ENCODE results near the gene IQCM. TPM values are rescaled to one million over a fixed set of nuclear protein-coding genes. Genes with fewer than 3 reads are reported as not detected.
"Not testable (repeated sequence)": the region's sequence is repeated elsewhere in the genome, so short reads cannot be mapped to it uniquely, and the experiment has no call there.

The IQCM gene
- total and polyA plus RNA-seq, 2 donors = not detected

GRCh38 chr4:149498246-149498645 is 317.4 kb downstream of the IQCM start:
- WGBS = 63% methylated on average over 3 of the region's 3 CpGs
- no peaks in the 10 kb centered on the region for H3K4me1 ChIP-seq (ENCODE audit: insufficient read depth)
- H3K4me3 ChIP-seq (ENCODE audit: low read depth, low read length) = no peak overlapping the region
- no peak overlapping the region for H3K27ac ChIP-seq (ENCODE audit: low read depth)
- no peak for DNase-seq (ENCODE audit: extremely low spot score)
- no peaks in the 10 kb centered on the region for H3K36me3 ChIP-seq (ENCODE audit: insufficient read depth)

DNA sequence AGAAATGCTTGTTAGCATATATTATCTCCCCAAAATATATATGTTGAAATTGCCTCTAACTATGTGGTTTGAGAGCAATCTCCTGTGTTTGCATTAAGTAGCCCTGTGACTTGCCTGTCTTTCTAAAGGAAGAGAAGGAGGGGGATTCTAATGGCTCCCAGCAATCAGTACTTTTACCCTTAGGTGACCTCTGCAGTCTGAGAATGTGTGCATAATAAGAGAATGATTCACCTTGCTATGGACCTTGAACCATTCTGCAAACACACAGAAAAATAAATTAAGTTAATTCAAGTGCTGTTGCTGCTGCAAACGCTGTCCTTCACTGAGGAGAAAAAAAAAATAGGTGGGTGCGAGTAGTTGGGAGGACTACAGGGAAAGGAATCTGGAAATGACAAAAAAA is 322.2 kb downstream of the IQCM start:
- no peak overlapping the region for H3K27ac ChIP-seq (ENCODE audit: low read depth)
- H3K4me1 ChIP-seq (ENCODE audit: insufficient read depth) = no peaks in the 10 kb centered on the region
- no peaks in the 10 kb centered on the region for H3K36me3 ChIP-seq (ENCODE audit: insufficient read depth)
- WGBS = 75% methylated on average over 2 of the region's 2 CpGs
- H3K4me3 ChIP-seq (ENCODE audit: low read depth, low read length) = no peak overlapping the region
- no peak for DNase-seq (ENCODE audit: extremely low spot score)

DNA sequence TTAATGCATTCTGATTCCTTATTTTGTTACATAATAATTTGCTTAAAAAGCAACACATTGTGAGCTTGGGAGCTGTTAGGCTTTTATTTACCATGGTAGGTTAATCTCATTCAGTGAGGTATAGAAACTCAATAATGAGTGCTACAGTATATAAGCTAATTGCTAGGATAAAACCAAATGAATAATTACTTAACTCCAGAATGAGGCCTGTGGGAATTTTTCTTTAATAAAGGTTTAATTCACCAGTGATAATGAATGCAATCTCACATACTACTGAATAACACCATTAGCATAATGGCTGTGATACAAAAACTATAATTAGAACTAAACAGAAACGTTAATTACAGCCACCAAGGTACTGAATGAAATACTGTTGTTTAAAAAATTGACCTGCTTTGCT is 326.3 kb downstream of the IQCM start:
- no peak for DNase-seq (ENCODE audit: extremely low spot score)
- Histone ChIP-seq H3K4me1 (ENCODE audit: insufficient read depth) (no peaks in the 10 kb centered on the region), H3K36me3 (ENCODE audit: insufficient read depth) (no peaks in the 10 kb centered on the region), H3K27ac (ENCODE audit: low read depth) (no peak overlapping the region), H3K4me3 (ENCODE audit: low read depth, low read length) (no peak overlapping the region)
- 84% methylated on average over 1 of the region's 1 CpG for WGBS

- Histone ChIP-seq H3K4me1 (ENCODE audit: insufficient read depth) (no peaks in the 10 kb centered on the region), H3K36me3 (ENCODE audit: insufficient read depth) (no peaks in the 10 kb centered on the region), H3K27ac (ENCODE audit: low read depth) (no peak overlapping the region), H3K4me3 (ENCODE audit: low read depth, low read length) (no peak overlapping the region)
- no peak for DNase-seq (ENCODE audit: extremely low spot score)
These were observed 328.8 kb downstream of the IQCM start for GRCh38 chr4:149486861-149487260.

GRCh38 chr4:149468669-149469068 is 347.0 kb downstream of the IQCM start:
- not testable (repeated sequence) for H3K4me1 ChIP-seq (ENCODE audit: insufficient read depth); H3K36me3 ChIP-seq (ENCODE audit: insufficient read depth); H3K27ac ChIP-seq (ENCODE audit: low read depth); H3K4me3 ChIP-seq (ENCODE audit: low read depth, low read length); DNase-seq (ENCODE audit: extremely low spot score)
- 90% methylated on average over 3 of the region's 3 CpGs for WGBS

DNA sequence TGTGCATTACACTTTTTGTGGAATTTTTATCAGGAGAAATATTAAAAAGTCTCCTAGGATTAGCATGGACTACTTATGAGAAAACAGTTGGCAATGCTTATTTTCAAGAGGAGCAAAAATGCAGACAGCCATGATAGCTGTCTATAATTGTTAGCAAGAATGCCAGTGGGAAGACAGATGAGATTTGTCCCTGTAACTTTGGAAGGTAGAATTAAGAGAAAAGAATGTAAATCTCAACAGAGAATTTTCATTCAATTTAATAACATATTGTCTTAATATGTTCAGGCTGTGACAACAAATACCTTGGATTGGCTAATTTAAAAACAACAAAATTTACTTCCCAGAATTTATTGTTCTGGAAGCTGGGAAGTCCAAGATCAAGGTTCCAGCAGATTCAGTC is 349.2 kb downstream of the IQCM start:
- no peak for DNase-seq (ENCODE audit: extremely low spot score)
- Histone ChIP-seq H3K27ac (ENCODE audit: low read depth) (no peak overlapping the region), H3K4me1 (ENCODE audit: insufficient read depth) (no peaks in the 10 kb centered on the region), H3K4me3 (ENCODE audit: low read depth, low read length) (no peak overlapping the region), H3K36me3 (ENCODE audit: insufficient read depth) (no peaks in the 10 kb centered on the region)

DNA sequence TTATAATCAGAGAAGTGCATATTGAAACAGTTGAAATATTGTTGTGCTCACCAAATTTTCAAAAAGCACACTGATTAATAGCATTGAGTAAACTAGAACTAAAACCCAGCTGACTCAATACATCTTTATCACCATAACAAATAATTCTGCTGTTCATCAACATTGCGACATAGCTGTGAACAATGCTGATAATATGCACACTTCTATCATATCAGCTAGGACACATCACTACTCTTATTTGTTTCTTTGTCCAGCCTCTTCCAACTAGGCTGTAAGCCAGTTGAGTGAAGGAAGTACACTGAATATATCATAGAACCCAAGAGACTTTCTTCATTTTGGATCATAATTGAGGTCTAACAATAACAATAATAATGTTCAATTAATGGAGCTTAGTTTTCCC is 349.7 kb downstream of the IQCM start:
- H3K27ac ChIP-seq (ENCODE audit: low read depth) = no peak overlapping the region
- H3K4me3 ChIP-seq (ENCODE audit: low read depth, low read length) = no peak overlapping the region
- H3K36me3 ChIP-seq (ENCODE audit: insufficient read depth) = no peaks in the 10 kb centered on the region
- DNase-seq (ENCODE audit: extremely low spot score) = no peak
- WGBS = 76% methylated on average over 1 of the region's 1 CpG
- no peaks in the 10 kb centered on the region for H3K4me1 ChIP-seq (ENCODE audit: insufficient read depth)

- DNase-seq (ENCODE audit: extremely low spot score) = no peak
- Histone ChIP-seq H3K27ac (ENCODE audit: low read depth) (no peak overlapping the region), H3K4me1 (ENCODE audit: insufficient read depth) (no peaks in the 10 kb centered on the region), H3K4me3 (ENCODE audit: low read depth, low read length) (no peak overlapping the region), H3K36me3 (ENCODE audit: insufficient read depth) (no peaks in the 10 kb centered on the region)
- 90% methylated on average over 2 of the region's 2 CpGs for whole genome bisulfite sequencing
These were observed 372.1 kb downstream of the IQCM start for GRCh38 chr4:149443537-149443936.

- Histone ChIP-seq H3K4me3 (ENCODE audit: low read depth, low read length) (no peak overlapping the region), H3K36me3 (ENCODE audit: insufficient read depth) (no peaks in the 10 kb centered on the region), H3K27ac (ENCODE audit: low read depth) (no peak overlapping the region), H3K4me1 (ENCODE audit: insufficient read depth) (no peaks in the 10 kb centered on the region)
- WGBS = 70% methylated on average over 1 of the region's 1 CpG
- no peak for DNase-seq (ENCODE audit: extremely low spot score)
These were observed 374.3 kb downstream of the IQCM start for GRCh38 chr4:149441338-149441737.

DNA sequence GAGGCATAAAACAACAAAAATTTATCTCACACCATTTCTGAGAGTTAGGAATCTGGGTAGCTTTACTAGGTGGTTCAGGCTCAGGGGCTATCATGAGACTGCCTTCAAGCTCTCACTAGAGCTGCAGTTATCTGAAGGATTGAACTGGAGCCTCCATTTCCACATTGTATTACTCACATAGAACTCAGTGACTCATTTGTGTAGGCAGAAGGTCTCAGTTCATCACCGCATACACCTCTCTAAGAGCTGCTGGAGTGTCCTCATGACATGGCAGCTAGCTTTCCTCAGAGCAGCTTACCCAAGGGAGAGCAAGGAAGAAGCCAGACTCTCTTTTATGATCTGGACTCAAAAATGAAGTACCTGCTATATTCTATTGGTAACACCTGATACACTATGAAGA is 389.2 kb downstream of the IQCM start:
- WGBS = 98% methylated on average over 1 of the region's 1 CpG
- Histone ChIP-seq H3K27ac (ENCODE audit: low read depth) (no peak overlapping the region), H3K4me3 (ENCODE audit: low read depth, low read length) (no peak overlapping the region), H3K4me1 (ENCODE audit: insufficient read depth) (no peaks in the 10 kb centered on the region), H3K36me3 (ENCODE audit: insufficient read depth) (no peaks in the 10 kb centered on the region)
- DNase-seq (ENCODE audit: extremely low spot score) = no peak

- Histone ChIP-seq H3K4me3 (ENCODE audit: low read depth, low read length) (no peak overlapping the region), H3K36me3 (ENCODE audit: insufficient read depth) (no peaks in the 10 kb centered on the region), H3K27ac (ENCODE audit: low read depth) (no peak overlapping the region), H3K4me1 (ENCODE audit: insufficient read depth) (no peaks in the 10 kb centered on the region)
- 42% methylated on average over 3 of the region's 3 CpGs for WGBS
- DNase-seq (ENCODE audit: extremely low spot score) = no peak
These were observed 406.1 kb downstream of the IQCM start for GRCh38 chr4:149409555-149409962.

GRCh38 chr4:149409146-149409545 is 406.5 kb downstream of the IQCM start:
- 34% methylated on average over 4 of the region's 4 CpGs for WGBS
- H3K4me1 ChIP-seq (ENCODE audit: insufficient read depth) = no peaks in the 10 kb centered on the region
- no peaks in the 10 kb centered on the region for H3K36me3 ChIP-seq (ENCODE audit: insufficient read depth)
- no peak for DNase-seq (ENCODE audit: extremely low spot score)
- no peak overlapping the region for H3K4me3 ChIP-seq (ENCODE audit: low read depth, low read length)
- no peak overlapping the region for H3K27ac ChIP-seq (ENCODE audit: low read depth)

GRCh38 chr4:149404143-149404542 is 411.5 kb downstream of the IQCM start:
- DNase-seq (ENCODE audit: extremely low spot score) = no peak
- H3K27ac ChIP-seq (ENCODE audit: low read depth) = no peak overlapping the region
- H3K4me3 ChIP-seq (ENCODE audit: low read depth, low read length) = no peak overlapping the region
- WGBS = 71% methylated on average over 3 of the region's 3 CpGs
- no peaks in the 10 kb centered on the region for H3K36me3 ChIP-seq (ENCODE audit: insufficient read depth)
- no peaks in the 10 kb centered on the region for H3K4me1 ChIP-seq (ENCODE audit: insufficient read depth)

DNA sequence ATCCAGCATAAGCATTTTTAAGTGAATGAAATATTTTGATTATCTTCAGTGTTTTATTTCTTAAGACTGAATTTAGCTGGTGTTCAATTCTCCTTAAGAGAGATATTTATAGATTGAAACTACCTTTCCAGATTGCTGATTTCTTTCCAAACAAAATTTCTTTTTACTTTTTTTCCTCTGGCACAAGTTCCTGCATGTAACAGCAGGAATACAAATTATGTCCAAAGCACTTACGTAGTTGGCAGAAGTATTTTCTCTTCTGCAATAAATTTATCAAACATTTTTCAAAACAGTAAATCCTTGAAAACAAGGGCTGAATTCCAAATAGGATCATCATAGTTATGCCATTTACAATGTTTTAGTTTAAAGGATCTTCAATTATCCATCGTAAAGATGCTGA is 412.6 kb downstream of the IQCM start:
- Histone ChIP-seq H3K4me1 (ENCODE audit: insufficient read depth) (no peaks in the 10 kb centered on the region), H3K36me3 (ENCODE audit: insufficient read depth) (no peaks in the 10 kb centered on the region), H3K27ac (ENCODE audit: low read depth) (no peak overlapping the region), H3K4me3 (ENCODE audit: low read depth, low read length) (no peak overlapping the region)
- 22% methylated on average over 2 of the region's 2 CpGs for WGBS
- DNase-seq (ENCODE audit: extremely low spot score) = peak; percentile 14

- no peak overlapping the region for H3K4me3 ChIP-seq (ENCODE audit: low read depth, low read length)
- 70% methylated on average over 3 of the region's 3 CpGs for WGBS
- DNase-seq (ENCODE audit: extremely low spot score) = no peak
- no peak overlapping the region for H3K27ac ChIP-seq (ENCODE audit: low read depth)
- no peaks in the 10 kb centered on the region for H3K4me1 ChIP-seq (ENCODE audit: insufficient read depth)
- no peaks in the 10 kb centered on the region for H3K36me3 ChIP-seq (ENCODE audit: insufficient read depth)
These were observed 416.6 kb downstream of the IQCM start for GRCh38 chr4:149398993-149399392.
